Natural killer cell (primary cell): ENCODE data around the gene CABCOCO1. TPM values are rescaled to one million over a fixed set of nuclear protein-coding genes. Genes with fewer than 3 reads are reported as not detected.

ENCODE experiments used
- ATAC-seq, 3 donors: fragments of 150-1000 bp in 2 of 3; fragments of 200-7000 bp in 1 of 3; cut with Tn5 transposase; 1 replicate in 1 of 3; 2 replicates in 2 of 3; pipeline ENCODE4 v1.10.0; 2021; ENCODE audit warnings: mild to moderate bottlenecking in 2 of 3, moderate library complexity in 2 of 3
- DNase-seq, 2 donors: peaks; one replicate each; pipeline versions ENCODE4 v3.0.0 to v3.0.0-alpha.2; 2013 to 2021; ENCODE audit warnings: mixed read lengths in 1 of 2
- H3K27ac ChIP-seq: one replicate; pipeline ENCODE4 v1.5.1; 2013; ENCODE audit warnings: mild to moderate bottlenecking, low read length
- H3K27me3 ChIP-seq: one replicate; pipeline ENCODE4 v1.6.1; 2013; ENCODE audit warnings: low read length; ENCODE audit not compliant: control insufficient read depth, insufficient read depth
- H3K36me3 ChIP-seq: one replicate; pipeline ENCODE4 v1.6.1; 2013; ENCODE audit warnings: low read length; ENCODE audit not compliant: control insufficient read depth, insufficient read depth
- H3K4me1 ChIP-seq: one replicate; pipeline ENCODE4 v1.6.1; 2013; ENCODE audit warnings: low read length; ENCODE audit not compliant: control insufficient read depth, insufficient read depth
- H3K4me3 ChIP-seq: one replicate; pipeline ENCODE4 v1.5.1; 2013; ENCODE audit warnings: low read length
- H3K9me3 ChIP-seq: one replicate; pipeline ENCODE4 v1.6.1; 2013; ENCODE audit warnings: low read length; ENCODE audit not compliant: control insufficient read depth, insufficient read depth
- H3K27ac Mint-ChIP-seq, 2 donors: one replicate each; pipeline ENCODE4 v1.8.0; 2022; ENCODE audit warnings: mild to moderate bottlenecking in 2 of 2, mixed read lengths in 2 of 2, moderate library complexity in 1 of 2
- H3K27me3 Mint-ChIP-seq, 2 donors: one replicate each; pipeline ENCODE4 v1.8.0; 2022; ENCODE audit warnings: low read depth in 2 of 2, mixed read lengths in 2 of 2
- H3K36me3 Mint-ChIP-seq: one replicate; pipeline ENCODE4 v1.8.0; 2022; ENCODE audit warnings: mixed read lengths
- H3K4me1 Mint-ChIP-seq, 2 donors: one replicate each; pipeline ENCODE4 v1.8.0; 2022; ENCODE audit warnings: mixed read lengths in 2 of 2
- H3K4me3 Mint-ChIP-seq: one replicate; pipeline ENCODE4 v1.8.0; 2022; ENCODE audit warnings: mild to moderate bottlenecking, moderate library complexity, mixed read lengths
- H3K9me3 Mint-ChIP-seq, 2 donors: one replicate each; pipeline ENCODE4 v1.8.0; 2022; ENCODE audit warnings: mixed read lengths in 2 of 2
- WGBS: methylation state at CpG from one replicate; pipeline ENCODE4 v1.1.7; 2013; ENCODE audit warnings: missing lambda C conversion rate; ENCODE audit not compliant: insufficient coverage; 5-methylcytosine and 5-hydroxymethylcytosine counted together
- intact Hi-C: fragments of 100-400 bp; cut with micrococcal nuclease; formaldehyde crosslinking; loops from one replicate; pipeline ENCODE4 v1.14.2; 2022
- total RNA-seq, 4 donors: library from RNA; stranded (reverse); fragments of 120-200 nt in 1 of 4; gene quantifications; one replicate each; pipeline versions ENCODE4 v1.2.3 to v1.2.4, GENCODE V29; 2013 to 2022
- TF ChIP-seq, protein P1 (sequence below): fragments of 200-600 bp; IDR thresholded peaks from one replicate; pipeline ENCODE4 v1.8.0; 2022; ENCODE audit warnings: antibody characterized with exemption

CABCOCO1 gene
- total RNA-seq, 3 donors from 2014 or later (not counting 1 experiment from before 2014, with no cell fraction given): not detected

DNA sequence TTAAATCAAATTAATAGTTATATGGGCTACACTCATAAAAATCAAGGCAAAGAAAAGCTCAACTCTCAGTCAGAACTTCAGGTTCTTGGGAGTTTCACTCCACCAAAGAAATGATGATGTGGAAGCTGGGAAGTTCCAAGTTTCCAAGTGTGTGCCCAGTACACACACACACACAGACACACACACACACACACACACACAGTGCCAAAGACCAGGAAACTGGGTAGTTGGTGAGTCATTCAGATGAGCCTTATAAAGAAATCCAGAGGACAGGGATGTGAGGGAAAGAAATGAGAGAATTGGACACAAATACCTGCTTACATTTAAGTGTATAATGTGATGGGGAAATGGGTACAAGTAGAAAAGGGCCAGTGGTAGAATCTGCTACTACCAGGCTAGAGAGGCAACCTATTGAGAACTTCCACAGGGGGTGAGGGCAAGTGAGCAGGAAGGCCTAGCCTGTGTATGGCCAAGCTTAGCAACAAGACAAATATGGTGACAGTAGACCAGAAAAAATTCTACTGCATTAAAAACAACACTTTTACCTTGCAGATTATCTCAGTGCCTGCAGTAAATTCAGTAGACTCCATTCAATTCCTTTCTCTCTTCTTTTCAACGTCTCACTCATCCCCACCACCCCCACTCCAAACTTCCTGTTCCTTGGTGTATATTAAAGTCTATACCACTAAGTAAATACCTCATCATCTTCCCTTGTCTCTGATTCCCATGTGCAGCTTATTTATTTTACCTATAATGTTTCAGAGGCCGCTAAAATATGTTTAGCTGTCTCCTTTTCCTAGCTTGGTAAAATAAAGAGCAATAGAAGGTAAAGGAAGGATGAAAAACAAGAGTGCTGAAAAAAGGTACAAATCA lies 95.0 kb downstream of the CABCOCO1 start:
- WGBS: 71% methylated on average over 2 of the region's 2 CpGs
- no peaks in the 10 kb centered on the region for H3K36me3 ChIP-seq
- H3K9me3 Mint-ChIP-seq: no peaks in the 10 kb centered on the region
- H3K4me1 Mint-ChIP-seq: no peaks in the 10 kb centered on the region
- no peak overlapping the region for H3K27ac ChIP-seq
- intact Hi-C loops: no loop called here
- no peak overlapping the region for H3K4me3 ChIP-seq
- TF ChIP-seq, protein P1, sequence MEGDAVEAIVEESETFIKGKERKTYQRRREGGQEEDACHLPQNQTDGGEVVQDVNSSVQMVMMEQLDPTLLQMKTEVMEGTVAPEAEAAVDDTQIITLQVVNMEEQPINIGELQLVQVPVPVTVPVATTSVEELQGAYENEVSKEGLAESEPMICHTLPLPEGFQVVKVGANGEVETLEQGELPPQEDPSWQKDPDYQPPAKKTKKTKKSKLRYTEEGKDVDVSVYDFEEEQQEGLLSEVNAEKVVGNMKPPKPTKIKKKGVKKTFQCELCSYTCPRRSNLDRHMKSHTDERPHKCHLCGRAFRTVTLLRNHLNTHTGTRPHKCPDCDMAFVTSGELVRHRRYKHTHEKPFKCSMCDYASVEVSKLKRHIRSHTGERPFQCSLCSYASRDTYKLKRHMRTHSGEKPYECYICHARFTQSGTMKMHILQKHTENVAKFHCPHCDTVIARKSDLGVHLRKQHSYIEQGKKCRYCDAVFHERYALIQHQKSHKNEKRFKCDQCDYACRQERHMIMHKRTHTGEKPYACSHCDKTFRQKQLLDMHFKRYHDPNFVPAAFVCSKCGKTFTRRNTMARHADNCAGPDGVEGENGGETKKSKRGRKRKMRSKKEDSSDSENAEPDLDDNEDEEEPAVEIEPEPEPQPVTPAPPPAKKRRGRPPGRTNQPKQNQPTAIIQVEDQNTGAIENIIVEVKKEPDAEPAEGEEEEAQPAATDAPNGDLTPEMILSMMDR: no peak
- H3K9me3 ChIP-seq: no peaks in the 10 kb centered on the region
- H3K27me3 Mint-ChIP-seq: no peaks in the 10 kb centered on the region
- H3K27me3 ChIP-seq: no peaks in the 10 kb centered on the region
- no peak for DNase-seq
- no peak overlapping the region for H3K27ac Mint-ChIP-seq
- no peak for ATAC-seq
- H3K4me3 Mint-ChIP-seq: no peak overlapping the region
- no peaks in the 10 kb centered on the region for H3K36me3 Mint-ChIP-seq
- no peaks in the 10 kb centered on the region for H3K4me1 ChIP-seq

DNA sequence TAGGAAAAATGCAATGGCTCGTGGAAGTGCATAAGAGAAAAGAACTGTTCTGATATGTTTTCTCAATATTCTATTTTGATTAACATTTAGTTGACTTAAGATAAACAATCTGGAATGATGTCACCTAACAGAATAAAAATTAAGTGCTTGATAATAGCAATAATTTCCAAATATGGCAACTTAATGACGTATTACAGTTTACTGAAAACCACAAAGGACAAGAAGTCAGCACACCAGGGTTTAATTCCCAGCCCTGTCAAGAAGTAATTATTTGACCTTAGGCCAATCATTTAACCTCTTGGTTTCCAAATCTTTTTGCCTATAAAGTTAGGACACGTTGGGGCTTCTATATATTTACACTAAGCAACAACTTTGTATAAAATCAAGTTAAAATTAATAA lies 95.7 kb downstream of the CABCOCO1 start:
- Mint-ChIP-seq H3K9me3 (no peaks in the 10 kb centered on the region), H3K36me3 (no peaks in the 10 kb centered on the region), H3K27me3 (no peaks in the 10 kb centered on the region), H3K27ac (no peak overlapping the region), H3K4me1 (no peaks in the 10 kb centered on the region), H3K4me3 (no peak overlapping the region)
- H3K27ac ChIP-seq: no peak overlapping the region
- no peak for ATAC-seq
- H3K27me3 ChIP-seq: no peaks in the 10 kb centered on the region
- TF ChIP-seq, protein P1: no peak
- no peaks in the 10 kb centered on the region for H3K4me1 ChIP-seq
- intact Hi-C loops: no loop called here
- no peak for DNase-seq
- no peak overlapping the region for H3K4me3 ChIP-seq
- H3K36me3 ChIP-seq: no peaks in the 10 kb centered on the region
- no peaks in the 10 kb centered on the region for H3K9me3 ChIP-seq
- WGBS: 80% methylated on average over 1 of the region's 3 CpGs

DNA sequence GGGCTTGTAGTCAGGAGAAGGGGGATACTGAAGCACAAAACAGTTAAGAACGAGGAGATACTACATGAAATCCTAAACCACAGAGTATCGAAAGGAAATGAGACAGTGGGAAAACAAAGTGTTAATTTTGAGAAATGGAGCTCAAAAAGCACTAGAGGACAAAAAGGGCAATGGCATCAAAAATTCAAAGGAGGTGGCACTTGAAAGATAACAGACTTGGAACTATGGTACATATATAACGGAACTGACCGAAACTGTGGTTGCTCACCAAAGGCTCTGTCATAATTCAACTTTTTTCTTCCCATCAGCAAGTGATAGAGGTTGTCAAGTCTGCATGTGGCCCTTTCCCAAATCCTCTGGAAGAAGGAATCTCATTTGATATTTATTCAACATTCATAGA lies 97.0 kb downstream of the CABCOCO1 start:
- H3K36me3 ChIP-seq: no peaks in the 10 kb centered on the region
- H3K4me1 ChIP-seq: no peaks in the 10 kb centered on the region
- no peak overlapping the region for H3K27ac Mint-ChIP-seq
- H3K4me3 Mint-ChIP-seq: no peak overlapping the region
- WGBS: 80% methylated on average over 2 of the region's 4 CpGs
- H3K27ac ChIP-seq: no peak overlapping the region
- H3K4me1 Mint-ChIP-seq: no peaks in the 10 kb centered on the region
- H3K9me3 Mint-ChIP-seq: no peaks in the 10 kb centered on the region
- no peak for DNase-seq
- H3K36me3 Mint-ChIP-seq: no peaks in the 10 kb centered on the region
- no peak for ATAC-seq
- no peak overlapping the region for H3K4me3 ChIP-seq
- H3K9me3 ChIP-seq: no peaks in the 10 kb centered on the region
- TF ChIP-seq, protein P1: no peak
- intact Hi-C loops: no loop called here
- H3K27me3 ChIP-seq: no peaks in the 10 kb centered on the region
- no peaks in the 10 kb centered on the region for H3K27me3 Mint-ChIP-seq
